GM18505 (cell line): Measurements from ENCODE around the gene SOX8.

Experiments used
- ATAC-seq: cut with Tn5 transposase; IDR thresholded peaks from one replicate; pipeline ENCODE4 v1.9.1; 2021; ENCODE audit not compliant: unreplicated experiment
- POLR2A ChIP-seq: IDR thresholded peaks from 4 replicates; pipeline ENCODE4 v1.6.1; 2011; ENCODE audit warnings: borderline replicate concordance; ENCODE audit not compliant: insufficient read depth, insufficient read length; ENCODE audit errors: extremely low read depth

Gene SOX8

GRCh38 chr16:982145-983043 lies 824 bp downstream of the SOX8 start:
- TF ChIP-seq POLR2A = no peak
- no peak for ATAC-seq

DNA sequence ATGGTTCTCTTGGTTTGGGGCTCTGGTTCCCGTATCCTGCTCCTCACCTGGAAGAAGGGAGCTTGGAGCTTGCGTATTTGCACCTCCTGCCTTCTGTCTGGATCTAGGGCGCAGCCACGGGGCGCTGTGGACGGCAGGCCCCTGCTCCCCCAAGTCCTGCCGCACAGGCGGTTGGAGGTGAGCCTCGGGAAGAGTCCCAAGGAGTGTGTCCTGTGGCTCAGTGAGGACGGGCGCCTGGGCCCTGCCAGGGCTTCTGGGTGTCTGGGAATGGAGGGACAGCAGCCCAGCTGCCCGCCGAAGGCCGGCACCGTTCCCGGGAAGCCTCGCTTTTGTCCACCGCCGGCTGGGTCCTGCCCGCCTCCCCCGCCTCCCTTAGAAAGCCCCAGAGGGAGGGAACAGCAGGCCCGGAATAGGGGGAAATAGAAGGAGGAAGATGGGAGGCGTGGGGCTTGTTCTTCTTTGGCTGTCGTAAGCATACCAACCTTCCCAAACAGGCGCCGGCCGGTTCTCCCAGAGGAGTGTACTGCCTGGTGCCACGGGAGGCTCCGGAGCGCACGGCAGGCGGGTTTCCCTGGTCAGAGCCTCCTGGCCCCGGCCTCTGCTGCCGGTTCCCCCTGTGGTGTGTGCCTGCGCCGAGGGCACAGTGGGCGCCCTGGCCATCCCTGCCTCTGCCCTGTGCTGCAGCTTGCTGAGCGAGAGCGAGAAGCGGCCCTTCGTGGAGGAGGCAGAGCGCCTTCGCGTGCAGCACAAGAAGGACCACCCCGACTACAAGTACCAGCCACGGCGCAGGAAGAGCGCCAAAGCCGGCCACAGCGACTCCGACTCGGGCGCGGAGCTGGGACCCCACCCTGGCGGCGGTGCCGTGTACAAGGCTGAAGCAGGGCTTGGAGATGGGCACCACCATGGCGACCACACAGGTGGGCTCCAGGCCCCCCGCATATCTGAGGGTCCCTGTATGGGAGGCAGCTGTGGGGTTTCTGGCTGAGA lies 1.8 kb downstream of the SOX8 start:
- ATAC-seq = no peak
- no peak for TF ChIP-seq POLR2A

- no peak for TF ChIP-seq POLR2A
- ATAC-seq = no peak
Observed at GRCh38 chr16:984121-984694, 2.6 kb downstream of the SOX8 start.

- no peak for TF ChIP-seq POLR2A
- ATAC-seq = no peak
Observed at GRCh38 chr16:984736-985636, 3.4 kb downstream of the SOX8 start.

DNA sequence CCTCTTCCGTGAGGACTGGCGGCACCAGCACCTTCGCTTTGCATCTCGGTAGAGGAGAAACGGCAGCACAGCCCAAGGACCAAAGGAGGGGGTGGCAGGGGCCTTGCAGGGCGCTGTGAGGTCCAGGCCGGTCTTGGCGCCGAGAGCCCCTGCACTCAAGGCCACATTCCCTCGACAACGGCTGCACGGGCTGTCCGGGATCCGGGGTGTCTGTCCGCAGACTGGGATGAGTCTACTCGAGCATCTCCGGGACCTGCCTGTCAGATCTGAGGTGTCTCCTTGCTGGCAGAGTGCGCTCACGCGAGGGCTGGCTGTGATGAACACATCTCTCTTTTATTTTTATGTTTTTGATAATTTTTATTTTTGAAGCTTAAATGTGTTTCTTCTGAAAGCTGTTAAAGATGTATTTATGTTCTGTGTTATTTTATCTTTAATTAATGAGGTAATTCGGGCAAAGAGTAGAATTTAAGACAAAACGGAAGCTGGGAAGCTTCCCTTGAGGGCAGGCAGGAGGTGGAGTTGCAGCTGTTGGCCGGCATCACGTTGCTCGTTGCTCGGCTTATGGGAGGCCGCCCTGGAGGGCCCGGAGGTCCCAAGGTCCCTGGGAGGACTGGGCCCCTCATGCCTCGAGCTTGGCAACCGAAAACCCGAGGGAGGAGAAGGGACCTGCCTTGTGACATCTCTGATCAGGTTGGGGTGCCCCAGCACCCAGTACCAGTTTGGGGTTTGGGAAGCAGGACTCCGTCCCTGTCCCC lies 4.3 kb downstream of the SOX8 start:
- TF ChIP-seq POLR2A = no peak
- no peak for ATAC-seq

DNA sequence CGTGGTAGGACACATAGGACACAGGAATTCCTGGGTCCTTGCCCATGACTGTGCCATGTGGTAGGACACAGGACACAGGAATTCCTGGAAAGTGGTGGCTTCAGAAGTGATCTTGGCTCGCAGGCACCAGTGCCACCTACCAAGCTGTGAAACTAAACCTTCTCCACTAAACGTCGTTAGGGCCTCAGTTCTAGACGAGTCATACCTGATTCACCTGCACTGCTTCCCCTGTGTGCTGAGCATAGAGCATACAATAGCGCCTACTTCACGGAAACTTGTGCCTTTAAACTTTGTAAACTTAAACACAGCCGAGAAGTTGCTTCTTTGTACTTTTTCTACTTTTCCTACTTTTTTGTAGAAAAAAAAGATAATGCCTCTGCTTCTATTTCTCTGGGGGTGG lies 4.8 kb downstream of the SOX8 start:
- TF ChIP-seq POLR2A = no peak

DNA sequence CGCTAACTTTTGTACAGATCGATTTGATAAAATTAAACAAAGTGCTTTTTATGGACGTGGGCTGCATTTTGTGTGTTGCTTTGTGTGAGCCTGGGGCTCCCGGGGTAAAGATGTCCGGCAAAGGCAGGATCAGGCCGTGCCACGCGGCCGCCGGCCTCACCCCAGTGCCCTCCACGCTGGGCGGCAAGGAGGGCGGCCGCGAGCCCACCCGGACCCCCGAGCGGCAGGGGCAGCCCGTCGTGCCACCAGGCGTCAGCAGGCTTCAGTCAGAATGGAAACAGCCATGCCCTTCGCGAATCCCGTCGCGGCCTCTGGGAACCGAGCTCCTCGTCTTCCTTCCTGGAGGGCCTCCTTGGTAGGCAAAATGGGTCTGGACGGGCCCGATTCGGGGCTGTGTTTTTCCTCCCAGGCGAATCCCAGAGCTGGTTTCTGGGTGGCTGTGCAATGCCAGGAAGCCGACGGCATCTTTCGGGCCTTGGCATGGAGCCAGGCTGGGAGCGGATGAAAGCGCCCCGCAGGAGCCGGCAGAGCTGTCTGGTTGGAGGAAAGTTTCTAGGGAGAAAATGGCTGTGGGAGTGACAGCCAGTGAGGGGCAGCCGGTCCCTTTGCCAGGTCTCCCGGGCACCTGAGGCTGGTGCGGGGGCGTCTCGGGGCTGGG lies 5.5 kb downstream of the SOX8 start:
- no peak for TF ChIP-seq POLR2A
- no peak for ATAC-seq

More for the DNA sequence above, 4.8 kb downstream of the SOX8 start:
- no peak for ATAC-seq

- ATAC-seq = no peak
- TF ChIP-seq POLR2A = no peak
Observed at GRCh38 chr16:987906-988305, 6.3 kb downstream of the SOX8 start.

- no peak for TF ChIP-seq POLR2A
- no peak for ATAC-seq
Observed at GRCh38 chr16:988471-989353, 7.1 kb downstream of the SOX8 start.

DNA sequence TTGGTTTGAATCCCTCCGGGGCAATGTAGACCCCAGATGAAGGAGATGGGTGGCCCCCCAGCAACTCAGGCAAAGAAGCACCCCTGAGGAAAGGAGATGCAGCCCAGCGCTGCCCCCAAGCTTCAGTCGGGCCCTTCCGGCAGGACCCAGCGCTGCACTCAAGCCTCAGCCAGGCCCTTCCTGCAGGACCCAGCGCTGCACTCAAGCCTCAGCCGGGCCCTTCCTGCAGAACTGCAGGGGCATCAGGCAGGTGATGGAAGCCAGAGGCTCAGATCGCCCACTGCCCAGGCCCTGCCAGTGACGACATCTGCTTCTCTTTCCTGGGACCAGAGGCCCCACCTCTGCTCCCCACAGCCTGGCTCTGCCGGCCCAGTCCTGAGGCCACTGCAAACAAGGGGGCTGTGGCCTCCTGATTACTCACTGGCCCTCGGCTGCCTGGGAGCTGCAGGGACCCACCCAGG lies 7.8 kb downstream of the SOX8 start:
- TF ChIP-seq POLR2A = no peak
- no peak for ATAC-seq

DNA sequence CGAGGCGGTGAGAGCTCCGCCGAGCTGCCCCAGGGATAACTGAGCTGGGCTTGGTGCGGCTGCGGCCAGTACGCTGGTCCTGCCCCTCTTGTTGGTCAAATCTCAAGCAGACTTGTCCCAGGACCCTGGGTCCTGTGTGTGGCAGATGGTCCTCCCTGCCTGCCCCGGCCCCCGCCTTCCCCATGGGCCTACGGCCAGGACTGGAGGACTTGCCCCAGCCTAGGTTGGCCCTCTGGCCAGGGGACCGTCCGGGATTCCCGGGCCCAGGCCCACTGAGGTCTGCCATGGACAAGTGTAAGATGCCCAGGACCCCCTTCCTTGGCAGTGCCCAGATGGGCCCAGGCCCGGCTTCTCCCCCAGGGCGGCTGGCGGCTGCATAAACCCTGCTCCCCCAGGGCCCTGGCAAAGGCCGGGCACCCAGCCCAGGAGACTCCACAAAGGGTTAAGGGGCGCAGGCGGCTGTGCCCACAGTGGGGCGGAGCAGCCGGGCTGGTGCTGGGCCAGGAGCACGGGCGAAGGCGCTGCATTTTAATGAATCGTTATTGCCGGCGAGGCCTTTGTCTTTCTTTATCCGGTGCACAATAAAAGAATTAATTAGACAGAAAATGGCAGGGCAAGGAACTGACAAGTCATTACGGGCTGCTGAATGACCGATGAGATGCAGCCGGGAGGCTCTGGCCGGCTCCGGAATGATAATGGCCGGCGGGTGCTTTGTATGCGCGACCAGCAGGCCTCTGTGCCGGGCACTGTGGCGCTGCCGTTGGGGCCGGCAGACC lies 9.1 kb downstream of the SOX8 start:
- TF ChIP-seq POLR2A = no peak
- ATAC-seq = no peak
